GM23338 (cell line): ENCODE measurements around the gene ADGRE3.
A peak's percentile ranks its signal among the peaks of the same experiment; 100 is the strongest.

Experiments used
- CREB1 ChIP-seq: fragments of 250-450 bp; sonication (Bioruptor Pico); IDR thresholded peaks from 2 replicates; pipeline ENCODE4 v1.5.0; 2020; ENCODE audit warnings: low read depth, mild to moderate bottlenecking, moderate library complexity
- CTCF ChIP-seq, 2 experiments: fragments of 200-600 bp in 1 of 2; sonication (generic) in 1 of 2; conservative IDR thresholded peaks; 2 replicates each; pipeline versions ENCODE4 v1.5.1 to v1.6.1; 2016 to 2017; ENCODE audit warnings: antibody characterized with exemption in 2 of 2, low read depth in 2 of 2, mild to moderate bottlenecking in 2 of 2, moderate library complexity in 1 of 2
- EZH2 ChIP-seq: fragments of 200-600 bp; sonication (generic); IDR thresholded peaks from one replicate; pipeline ENCODE4 v1.8.0; 2017; ENCODE audit warnings: antibody characterized with exemption, mild to moderate bottlenecking, low read depth; ENCODE audit not compliant: unreplicated experiment
- EZH2phosphoT487 ChIP-seq: fragments of 200-600 bp; sonication (generic); IDR thresholded peaks from one replicate; pipeline ENCODE4 v1.8.1; 2018; ENCODE audit warnings: antibody characterized with exemption; ENCODE audit not compliant: unreplicated experiment
- JUNB ChIP-seq: IDR thresholded peaks from one replicate; pipeline ENCODE4 v1.6.1; 2016; ENCODE audit warnings: antibody characterized with exemption; ENCODE audit not compliant: unreplicated experiment
- NANOG ChIP-seq: IDR thresholded peaks from 2 replicates; pipeline ENCODE4 v1.6.1; 2016; ENCODE audit warnings: antibody characterized with exemption, borderline replicate concordance
- POLR2AphosphoS5 ChIP-seq: IDR thresholded peaks from 2 replicates; pipeline ENCODE4 v1.6.1; 2016; ENCODE audit warnings: antibody characterized with exemption, low read depth
- STAT1 ChIP-seq: IDR thresholded peaks from one replicate; pipeline ENCODE4 v1.6.1; 2016; ENCODE audit warnings: antibody characterized with exemption; ENCODE audit not compliant: unreplicated experiment
- ZNF114 ChIP-seq: fragments of 250-450 bp; sonication (Bioruptor Pico); IDR thresholded peaks from 2 replicates; pipeline ENCODE4 v1.5.0; 2020; ENCODE audit warnings: mild to moderate bottlenecking, moderate library complexity
- TF ChIP-seq, protein P1 (sequence below): IDR thresholded peaks from one replicate; pipeline ENCODE4 v1.6.1; 2018; ENCODE audit warnings: antibody characterized with exemption; ENCODE audit not compliant: unreplicated experiment

DNA sequence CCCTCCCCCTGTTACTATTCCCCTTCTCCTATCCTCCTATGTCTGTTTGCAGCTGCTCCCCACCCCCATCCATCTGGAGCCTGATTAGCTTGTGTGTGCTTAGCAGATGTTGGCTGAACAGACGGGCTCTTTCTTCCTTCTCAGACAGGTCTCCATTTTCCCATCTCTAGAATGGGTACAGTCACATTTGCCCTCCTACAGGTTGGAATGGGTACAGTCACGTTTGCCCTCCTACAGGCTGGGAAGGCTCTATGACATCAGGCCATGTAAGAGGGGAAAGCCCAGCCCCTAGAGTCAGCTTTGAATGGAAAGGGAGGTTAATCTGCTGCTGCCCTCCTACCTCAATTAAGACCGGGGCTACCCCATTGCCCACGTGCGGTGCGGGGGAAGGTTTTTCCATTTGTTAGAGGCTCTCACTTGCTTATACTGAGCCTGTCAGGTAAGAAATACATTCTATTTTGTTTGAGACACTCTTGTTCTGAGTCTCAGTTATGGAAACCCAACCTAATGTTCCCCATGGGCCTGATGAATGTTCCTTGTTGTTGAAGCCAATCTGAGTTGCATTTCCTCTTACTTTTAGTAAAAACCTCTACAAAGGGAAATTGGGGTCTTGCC lies 93.9 kb downstream of the ADGRE3 start:
- TF ChIP-seq POLR2AphosphoS5 (no peak), EZH2 (no peak), CTCF (conservative IDR thresholded peaks at IDR 0.05; ENCODE audit: low read depth in 2 of 2) (peak in 1 of 2 experiments; percentile 45; a peak in 2 of 4 replicates), EZH2phosphoT487 (no peak), JUNB (no peak), NANOG (no peak), STAT1 (no peak), CREB1 (CRISPR knock-in tag) (peak; percentile 23; the same call in 1 of the 2 replicates), ZNF114 (no peak)
- TF ChIP-seq, protein P1, sequence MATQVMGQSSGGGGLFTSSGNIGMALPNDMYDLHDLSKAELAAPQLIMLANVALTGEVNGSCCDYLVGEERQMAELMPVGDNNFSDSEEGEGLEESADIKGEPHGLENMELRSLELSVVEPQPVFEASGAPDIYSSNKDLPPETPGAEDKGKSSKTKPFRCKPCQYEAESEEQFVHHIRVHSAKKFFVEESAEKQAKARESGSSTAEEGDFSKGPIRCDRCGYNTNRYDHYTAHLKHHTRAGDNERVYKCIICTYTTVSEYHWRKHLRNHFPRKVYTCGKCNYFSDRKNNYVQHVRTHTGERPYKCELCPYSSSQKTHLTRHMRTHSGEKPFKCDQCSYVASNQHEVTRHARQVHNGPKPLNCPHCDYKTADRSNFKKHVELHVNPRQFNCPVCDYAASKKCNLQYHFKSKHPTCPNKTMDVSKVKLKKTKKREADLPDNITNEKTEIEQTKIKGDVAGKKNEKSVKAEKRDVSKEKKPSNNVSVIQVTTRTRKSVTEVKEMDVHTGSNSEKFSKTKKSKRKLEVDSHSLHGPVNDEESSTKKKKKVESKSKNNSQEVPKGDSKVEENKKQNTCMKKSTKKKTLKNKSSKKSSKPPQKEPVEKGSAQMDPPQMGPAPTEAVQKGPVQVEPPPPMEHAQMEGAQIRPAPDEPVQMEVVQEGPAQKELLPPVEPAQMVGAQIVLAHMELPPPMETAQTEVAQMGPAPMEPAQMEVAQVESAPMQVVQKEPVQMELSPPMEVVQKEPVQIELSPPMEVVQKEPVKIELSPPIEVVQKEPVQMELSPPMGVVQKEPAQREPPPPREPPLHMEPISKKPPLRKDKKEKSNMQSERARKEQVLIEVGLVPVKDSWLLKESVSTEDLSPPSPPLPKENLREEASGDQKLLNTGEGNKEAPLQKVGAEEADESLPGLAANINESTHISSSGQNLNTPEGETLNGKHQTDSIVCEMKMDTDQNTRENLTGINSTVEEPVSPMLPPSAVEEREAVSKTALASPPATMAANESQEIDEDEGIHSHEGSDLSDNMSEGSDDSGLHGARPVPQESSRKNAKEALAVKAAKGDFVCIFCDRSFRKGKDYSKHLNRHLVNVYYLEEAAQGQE: no peak
